Vagina (tissue), 2 donors: Measurements from ENCODE around the gene TNIK. TPM values are rescaled to one million over a fixed set of nuclear protein-coding genes. Genes with fewer than 3 reads are reported as not detected.

Source experiments
- DNase-seq, 2 donors: peaks; one replicate each; pipeline ENCODE4 v3.0.0-alpha.2; 2017; ENCODE audit errors: extremely low spot score in 2 of 2
- H3K27ac ChIP-seq: fragments of 200-600 bp; sonication (generic); one replicate; pipeline ENCODE4 v1.5.1; 2019
- H3K27me3 ChIP-seq: fragments of 200-600 bp; sonication (generic); one replicate; pipeline ENCODE4 v1.5.1; 2019
- H3K36me3 ChIP-seq, 2 donors: fragments of 200-600 bp; sonication (generic); one replicate each; pipeline ENCODE4 v1.5.1; 2017 to 2019
- H3K4me1 ChIP-seq: fragments of 200-600 bp; sonication (generic); one replicate; pipeline ENCODE4 v1.5.1; 2019
- H3K4me3 ChIP-seq, 2 donors: fragments of 200-600 bp; sonication (generic); 1 replicate in 1 of 2; 2 replicates in 1 of 2; pipeline ENCODE4 v1.5.1; 2016 to 2019
- H3K9me3 ChIP-seq: fragments of 200-600 bp; sonication (generic); one replicate; pipeline ENCODE4 v1.5.1; 2019
- POLR2A ChIP-seq, 2 donors: fragments of 450-650 bp; IDR thresholded peaks; one replicate each; pipeline ENCODE4 v1.6.1; 2017; ENCODE audit warnings: antibody characterized with exemption in 2 of 2, mild to moderate bottlenecking in 2 of 2, moderate library complexity in 2 of 2
- POLR2AphosphoS5 ChIP-seq, 2 donors: sonication (generic); formaldehyde crosslinking; IDR thresholded peaks; one replicate each; pipeline ENCODE4 v1.9.0; 2017; ENCODE audit warnings: antibody characterized with exemption in 2 of 2, mild to moderate bottlenecking in 2 of 2, low read depth in 1 of 2; ENCODE audit not compliant: insufficient read depth in 1 of 2
- intact Hi-C: fragments of 100-400 bp; cut with DNase I; formaldehyde crosslinking; loops from one replicate; pipeline ENCODE4 v1.15.1; 2023
- total RNA-seq: library from RNA; depleted of rRNA; stranded (reverse); fragments of >200 nt; gene quantifications from one replicate; pipeline ENCODE4 v1.2.3, GENCODE V29; 2016
- TF ChIP-seq, protein P1 (sequence below), 3 experiments: fragments of 450-650 bp in 2 of 3; fragments of 200-600 bp in 1 of 3; sonication (generic) in 1 of 3; IDR thresholded peaks; one replicate each; pipeline ENCODE4 v1.5.1; 2017 to 2019; ENCODE audit warnings: antibody characterized with exemption in 3 of 3, mild to moderate bottlenecking in 2 of 3, moderate library complexity in 2 of 3

The TNIK gene
- total RNA-seq, 1 donor from 2014 or later: 5.9 TPM

DNA sequence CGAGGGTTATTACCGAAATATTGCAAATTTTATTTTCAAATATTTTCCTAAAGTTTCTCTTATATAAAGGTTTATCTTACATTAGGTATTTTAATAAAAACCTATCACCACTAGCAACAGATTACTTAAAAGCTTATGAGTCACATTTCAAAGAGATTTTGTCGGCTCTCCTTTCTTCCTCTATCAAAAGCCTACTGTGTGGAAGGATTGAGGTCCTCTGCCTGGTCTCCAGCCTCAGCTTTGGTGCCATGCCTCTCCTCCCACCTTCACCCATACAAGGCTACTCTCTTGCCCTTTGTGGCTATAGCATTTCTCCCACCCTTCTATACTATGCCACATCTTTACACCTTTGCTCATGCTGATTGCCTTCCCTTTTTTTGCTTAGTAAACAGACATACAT is 199.3 kb downstream of the TNIK start:
- Histone ChIP-seq H3K4me1 (no peaks in the 10 kb centered on the region), H3K27me3 (no peaks in the 10 kb centered on the region), H3K36me3 (no peaks in the 10 kb centered on the region), H3K4me3 (no peak overlapping the region), H3K9me3 (no peaks in the 10 kb centered on the region), H3K27ac (no peak overlapping the region)
- DNase-seq: no peak
- intact Hi-C loops: no loop called here
- TF ChIP-seq POLR2A (IDR thresholded peaks at IDR 0.05) (no peak), POLR2AphosphoS5 (IDR thresholded peaks at IDR 0.05; ENCODE audit: insufficient read depth in 1 of 2, low read depth in 1 of 2) (no peak)
- TF ChIP-seq, protein P1, sequence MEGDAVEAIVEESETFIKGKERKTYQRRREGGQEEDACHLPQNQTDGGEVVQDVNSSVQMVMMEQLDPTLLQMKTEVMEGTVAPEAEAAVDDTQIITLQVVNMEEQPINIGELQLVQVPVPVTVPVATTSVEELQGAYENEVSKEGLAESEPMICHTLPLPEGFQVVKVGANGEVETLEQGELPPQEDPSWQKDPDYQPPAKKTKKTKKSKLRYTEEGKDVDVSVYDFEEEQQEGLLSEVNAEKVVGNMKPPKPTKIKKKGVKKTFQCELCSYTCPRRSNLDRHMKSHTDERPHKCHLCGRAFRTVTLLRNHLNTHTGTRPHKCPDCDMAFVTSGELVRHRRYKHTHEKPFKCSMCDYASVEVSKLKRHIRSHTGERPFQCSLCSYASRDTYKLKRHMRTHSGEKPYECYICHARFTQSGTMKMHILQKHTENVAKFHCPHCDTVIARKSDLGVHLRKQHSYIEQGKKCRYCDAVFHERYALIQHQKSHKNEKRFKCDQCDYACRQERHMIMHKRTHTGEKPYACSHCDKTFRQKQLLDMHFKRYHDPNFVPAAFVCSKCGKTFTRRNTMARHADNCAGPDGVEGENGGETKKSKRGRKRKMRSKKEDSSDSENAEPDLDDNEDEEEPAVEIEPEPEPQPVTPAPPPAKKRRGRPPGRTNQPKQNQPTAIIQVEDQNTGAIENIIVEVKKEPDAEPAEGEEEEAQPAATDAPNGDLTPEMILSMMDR (IDR thresholded peaks at IDR 0.05): no peak

DNA sequence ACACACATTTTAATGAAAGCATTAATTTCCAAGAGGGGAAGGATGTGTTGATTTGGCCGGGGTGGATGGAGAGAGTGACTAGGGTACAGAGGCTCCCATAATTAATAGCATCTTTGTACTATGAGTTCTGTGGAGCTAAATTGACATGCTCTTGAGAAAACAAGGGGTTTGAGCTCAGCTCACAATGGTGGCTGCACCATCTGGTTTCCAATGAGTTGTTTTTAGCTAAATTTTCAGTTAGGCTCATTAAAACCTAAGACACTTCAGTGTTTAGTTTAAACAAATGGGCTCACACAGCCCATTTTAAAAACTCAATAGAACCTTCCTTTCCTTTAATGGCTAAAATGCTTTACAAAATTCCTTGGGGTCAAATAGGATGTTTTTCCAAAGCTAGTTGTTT is 199.7 kb downstream of the TNIK start:
- DNase-seq: no peak
- H3K36me3 ChIP-seq: no peaks in the 10 kb centered on the region
- no peak overlapping the region for H3K27ac ChIP-seq
- no peak overlapping the region for H3K4me3 ChIP-seq
- H3K9me3 ChIP-seq: no peaks in the 10 kb centered on the region
- H3K27me3 ChIP-seq: no peaks in the 10 kb centered on the region
- TF ChIP-seq POLR2A (IDR thresholded peaks at IDR 0.05): no peak
- no peak for TF ChIP-seq POLR2AphosphoS5 (IDR thresholded peaks at IDR 0.05; ENCODE audit: insufficient read depth in 1 of 2, low read depth in 1 of 2)
- TF ChIP-seq, protein P1 (IDR thresholded peaks at IDR 0.05): no peak
- intact Hi-C loops: no loop called here
- H3K4me1 ChIP-seq: no peaks in the 10 kb centered on the region

DNA sequence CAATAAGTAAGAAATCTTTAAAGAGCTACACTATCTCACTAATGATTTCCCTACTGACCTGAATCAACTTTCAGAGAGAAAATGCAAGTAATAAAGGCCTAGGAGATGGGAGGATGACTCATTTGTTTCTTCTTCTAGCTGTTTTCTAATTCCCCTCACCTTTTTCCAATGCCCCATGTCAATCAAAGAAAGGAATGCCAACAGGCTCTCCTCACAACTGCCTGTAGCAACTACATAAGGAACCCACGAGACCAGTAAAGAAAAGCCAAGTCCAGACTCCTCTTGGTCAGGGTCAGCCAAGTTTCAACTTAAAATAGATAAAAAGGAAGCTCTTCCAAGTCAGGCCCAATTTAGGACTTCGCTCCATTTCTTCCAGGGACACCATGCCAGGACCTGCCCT is 201.9 kb downstream of the TNIK start:
- Histone ChIP-seq H3K4me3 (no peak overlapping the region), H3K36me3 (no peaks in the 10 kb centered on the region), H3K9me3 (no peaks in the 10 kb centered on the region), H3K4me1 (no peaks in the 10 kb centered on the region), H3K27me3 (no peaks in the 10 kb centered on the region), H3K27ac (no peak overlapping the region)
- TF ChIP-seq, protein P1 (IDR thresholded peaks at IDR 0.05): no peak
- TF ChIP-seq POLR2AphosphoS5 (IDR thresholded peaks at IDR 0.05; ENCODE audit: insufficient read depth in 1 of 2, low read depth in 1 of 2) (no peak), POLR2A (IDR thresholded peaks at IDR 0.05) (no peak)
- intact Hi-C loops: no loop called here
- DNase-seq: no peak

DNA sequence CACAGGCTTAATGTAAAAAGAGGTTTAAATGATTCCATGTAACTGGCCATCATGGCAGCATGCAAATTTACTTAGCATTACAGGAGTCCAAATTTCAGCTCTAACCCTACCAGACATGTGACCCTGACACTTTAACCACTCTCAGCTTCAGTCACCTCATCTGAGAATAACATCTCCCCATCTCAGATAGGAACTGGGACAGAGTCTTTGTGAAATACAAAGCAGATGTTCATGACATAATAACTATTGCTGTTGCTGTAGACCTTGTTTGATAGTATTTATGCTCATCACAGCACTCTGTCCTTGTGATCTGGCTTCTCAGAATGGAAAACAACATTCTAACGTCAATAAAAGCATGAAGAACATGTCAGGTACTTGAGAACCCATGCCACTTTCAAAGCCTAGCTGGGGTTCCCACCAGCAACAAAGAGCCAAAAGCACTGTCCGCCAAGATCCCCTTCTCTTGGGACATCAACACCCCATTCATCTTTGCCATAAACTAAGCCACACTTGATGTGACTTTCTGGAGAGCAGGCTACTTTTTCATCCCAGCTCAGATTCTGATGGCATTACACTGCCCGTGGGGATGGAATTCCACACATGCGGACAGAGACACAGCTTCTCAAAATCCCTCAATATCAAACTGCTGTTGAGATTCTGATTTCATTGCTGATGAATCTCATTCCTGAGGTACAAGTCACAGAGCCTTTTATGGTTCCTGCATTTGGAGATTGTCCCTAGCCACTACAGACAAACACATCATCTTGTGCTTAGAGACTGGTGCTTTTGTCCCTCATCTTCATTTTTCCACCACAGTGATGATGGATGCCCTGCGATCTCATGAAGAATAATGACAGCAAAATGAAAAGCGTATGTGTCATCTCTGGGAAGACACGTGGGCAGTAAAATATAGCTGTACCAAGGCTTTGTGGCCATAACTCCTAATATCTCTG is 202.7 kb downstream of the TNIK start:
- Histone ChIP-seq H3K4me3 (no peak overlapping the region), H3K27me3 (no peaks in the 10 kb centered on the region), H3K36me3 (no peaks in the 10 kb centered on the region), H3K4me1 (no peaks in the 10 kb centered on the region), H3K9me3 (no peaks in the 10 kb centered on the region), H3K27ac (no peak overlapping the region)
- intact Hi-C loops: no loop called here
- TF ChIP-seq, protein P1 (IDR thresholded peaks at IDR 0.05): no peak
- TF ChIP-seq POLR2A (IDR thresholded peaks at IDR 0.05): no peak
- TF ChIP-seq POLR2AphosphoS5 (IDR thresholded peaks at IDR 0.05; ENCODE audit: insufficient read depth in 1 of 2, low read depth in 1 of 2): no peak
- no peak for DNase-seq
